HepG2 (cell line): Measurements from ENCODE around the gene FUBP3. TPM values are rescaled to one million over a fixed set of nuclear protein-coding genes. Genes with fewer than 3 reads are reported as not detected.

Experiments
- DMAP1 ChIP-seq: IDR thresholded peaks from 2 replicates; pipeline ENCODE4 v1.6.1; 2016
- ETV6 ChIP-seq: sonication (generic); formaldehyde crosslinking; conservative IDR thresholded peaks from 2 replicates; pipeline ENCODE4 v1.4.0; 2020; ENCODE audit warnings: missing genetic modification reagents
- HMGXB3 ChIP-seq: sonication (generic); formaldehyde crosslinking; IDR thresholded peaks from 2 replicates; pipeline ENCODE4 v1.4.0; 2020; ENCODE audit warnings: missing genetic modification reagents, borderline replicate concordance
- SAP130 ChIP-seq: IDR thresholded peaks from 2 replicates; pipeline ENCODE4 v1.6.1; 2016; ENCODE audit warnings: low read depth
- TFE3 ChIP-seq: IDR thresholded peaks from 2 replicates; pipeline ENCODE4 v1.6.1; 2016
- ZBTB40 ChIP-seq, 2 experiments: fragments of 450-650 bp in 1 of 2; sonication (generic) in 1 of 2; formaldehyde crosslinking in 1 of 2; IDR thresholded peaks; 2 replicates each; pipeline versions ENCODE4 v1.6.1 to v1.8.0; 2016 to 2022; ENCODE audit warnings: antibody characterized with exemption in 1 of 2, mild to moderate bottlenecking in 1 of 2, missing genetic modification reagents in 1 of 2
- ZFP82 ChIP-seq: sonication (generic); formaldehyde crosslinking; IDR thresholded peaks from 2 replicates; pipeline ENCODE4 v1.5.1; 2020; ENCODE audit warnings: mild to moderate bottlenecking, missing genetic modification reagents, borderline replicate concordance
- ZNF605 ChIP-seq: sonication (generic); formaldehyde crosslinking; IDR thresholded peaks from 2 replicates; pipeline ENCODE4 v1.8.0; 2022; ENCODE audit warnings: mild to moderate bottlenecking, missing genetic modification reagents
- ZNF629 ChIP-seq: sonication (generic); formaldehyde crosslinking; conservative IDR thresholded peaks from 2 replicates; pipeline ENCODE4 v1.5.0; 2020; ENCODE audit warnings: missing genetic modification reagents
- polyA plus RNA-seq, 8 experiments: library from polyadenylated mRNA; depleted of rRNA in 3 of 8; stranded (reverse) in 7 of 8; unstranded in 1 of 8; fragments of >200 nt; fragmentation: Illumina TruSeq in 4 of 8; extraction: Trizol in 4 of 8; gene quantifications; 2 replicates each; pipeline versions ENCODE4 v1.2.1 to v1.2.3, GENCODE V29; 2011 to 2016; ENCODE audit warnings: low read depth in 4 of 8, missing spikeins in 1 of 8, mixed read lengths in 1 of 8; ENCODE audit not compliant: insufficient read depth in 1 of 8
- total RNA-seq, 5 experiments: library from RNA; depleted of rRNA; stranded (reverse); fragments of >200 nt; fragmentation: Illumina TruSeq; extraction: Trizol; gene quantifications; 2 replicates each; pipeline ENCODE4 v1.2.3, GENCODE V29; 2016; ENCODE audit warnings: low read depth in 1 of 5

The FUBP3 gene
- total and polyA plus RNA-seq, 2 of the 13 experiments (the other 11 are each of a cell fraction or from before 2014, with no cell fraction given), result 28.7 to 40.0 TPM

GRCh38 chr9:130535818-130536521, 43.4 kb upstream of the FUBP3 start (continued):
- TF ChIP-seq ZBTB40 (IDR thresholded peaks at IDR 0.05) (no peak), ZBTB40 (CRISPR knock-in tag; IDR thresholded peaks at IDR 0.05) (peak; percentile 71; the same call in 1 of the 2 replicates), ZFP82 (no peak), DMAP1 (no peak), ZNF605 (CRISPR knock-in tag) (peak; percentile 23; the same call in 1 of the 2 replicates), ZNF629 (CRISPR knock-in tag) (no peak), TFE3 (CRISPR knock-in tag) (no peak), HMGXB3 (CRISPR knock-in tag) (no peak), ETV6 (no peak), SAP130 (CRISPR knock-in tag) (0 out of 2 replicates have a peak, but pooled peaks have one; percentile 18)
